Upper lobe of left lung (tissue), 4 donors: Measurements from ENCODE around the gene CROCC.
"Not testable (repeated sequence)": the region's sequence is repeated elsewhere in the genome, so short reads cannot be mapped to it uniquely, and the experiment has no call there.

Source experiments
- CTCF ChIP-seq, 6 experiments: fragments of 450-650 bp in 4 of 6; fragments of 200-600 bp in 2 of 6; sonication (generic) in 2 of 6; IDR thresholded peaks; one replicate each; pipeline ENCODE4 v1.5.1; 2016 to 2019; ENCODE audit warnings: antibody characterized with exemption in 6 of 6
- EP300 ChIP-seq, 4 donors: sonication (generic); formaldehyde crosslinking; IDR thresholded peaks; one replicate each; pipeline ENCODE4 v1.5.1; 2017; ENCODE audit warnings: antibody characterized with exemption in 4 of 4, control low read depth in 2 of 4
- POLR2A ChIP-seq, 4 donors: fragments of 450-650 bp; IDR thresholded peaks; one replicate each; pipeline ENCODE4 v1.5.1; 2016 to 2017; ENCODE audit warnings: antibody characterized with exemption in 4 of 4, mild to moderate bottlenecking in 2 of 4
- POLR2AphosphoS5 ChIP-seq, 2 donors: sonication (generic); formaldehyde crosslinking; IDR thresholded peaks; one replicate each; pipeline ENCODE4 v1.5.1; 2017; ENCODE audit warnings: antibody characterized with exemption in 2 of 2

GRCh38 chr1:16929146-16930041, 7.7 kb downstream of the CROCC start:
- not testable (repeated sequence) for TF ChIP-seq EP300, CTCF, POLR2A, POLR2AphosphoS5 (IDR thresholded peaks at IDR 0.05)
